Esophagus squamous epithelium (tissue), 5 donors: ENCODE data around the gene GCK. TPM values are rescaled to one million over a fixed set of nuclear protein-coding genes. Genes with fewer than 3 reads are reported as not detected.

Source experiments
- DNase-seq: peaks from one replicate; lab custom pipeline; 2025; lab: John Stamatoyannopoulos, UW
- H3K27ac ChIP-seq, 4 donors: fragments of 200-600 bp; sonication (generic); one replicate each; pipeline ENCODE4 v1.5.1; 2016 to 2019; ENCODE audit warnings: mild to moderate bottlenecking in 1 of 4
- H3K27me3 ChIP-seq, 4 donors: fragments of 200-600 bp; sonication (generic); 1 replicate in 3 of 4; 2 replicates in 1 of 4; pipeline versions ENCODE4 v1.5.1 to v1.6.0; 2017 to 2021; ENCODE audit warnings: antibody characterized with exemption in 1 of 4
- H3K36me3 ChIP-seq, 3 donors: fragments of 200-600 bp; sonication (generic); one replicate each; pipeline ENCODE4 v1.5.1; 2016 to 2019
- H3K4me1 ChIP-seq, 3 donors: fragments of 200-600 bp; sonication (generic); one replicate each; pipeline ENCODE4 v1.5.1; 2017 to 2019
- H3K4me3 ChIP-seq, 4 donors: fragments of 200-600 bp; sonication (generic); 1 replicate in 3 of 4; 2 replicates in 1 of 4; pipeline ENCODE4 v1.5.1; 2016 to 2019; ENCODE audit warnings: mild to moderate bottlenecking in 2 of 4, moderate library complexity in 1 of 4
- H3K9me3 ChIP-seq, 3 donors: fragments of 200-600 bp; sonication (generic); one replicate each; pipeline ENCODE4 v1.5.1; 2016 to 2019
- CTCF ChIP-seq, 6 experiments: fragments of 450-650 bp in 4 of 6; fragments of 200-600 bp in 2 of 6; sonication (generic) in 2 of 6; IDR thresholded peaks; one replicate each; pipeline ENCODE4 v1.5.1; 2016 to 2019; ENCODE audit warnings: antibody characterized with exemption in 6 of 6, mild to moderate bottlenecking in 4 of 6, moderate library complexity in 4 of 6
- POLR2A ChIP-seq, 4 donors: fragments of 450-650 bp; IDR thresholded peaks; one replicate each; pipeline ENCODE4 v1.6.1; 2017; ENCODE audit warnings: antibody characterized with exemption in 4 of 4, mild to moderate bottlenecking in 4 of 4, moderate library complexity in 3 of 4
- WGBS, 2 donors: methylation state at CpG; one replicate each; pipeline ENCODE4 v1.1.5; 2018; 5-methylcytosine and 5-hydroxymethylcytosine counted together
- intact Hi-C: fragments of 100-400 bp; cut with DNase I; formaldehyde crosslinking; loops from one replicate; pipeline ENCODE4 v1.15.0; 2022
- total RNA-seq, 4 donors: library from RNA; depleted of rRNA; stranded (reverse); fragments of >200 nt; gene quantifications; one replicate each; pipeline ENCODE4 v1.1.0, GENCODE V29; 2016
- donor health status: DM: yes; HTN: yes; CAD: no.

The GCK gene
- total RNA-seq, 4 donors from 2014 or later = 0.38 TPM; not detected in 3

- no peak overlapping the region for H3K4me3 ChIP-seq
- no peak for TF ChIP-seq CTCF (IDR thresholded peaks at IDR 0.05)
- no peak for TF ChIP-seq POLR2A (IDR thresholded peaks at IDR 0.05)
- peaks cover 0 to 74% (median 29%) of the 10 kb centered on the region in 3 donors for H3K4me1 ChIP-seq
- intact Hi-C loops = no loop called here
- 42 to 83% methylated on average over 2 to 6 of the region's 21 CpGs for WGBS, 2 donors
- peaks cover 0 to 67% (median 5%) of the 10 kb centered on the region in 3 donors for H3K36me3 ChIP-seq
- peak overlapping the region in 3 of 4 donors; percentile 9 to 92 (median 91) for H3K27ac ChIP-seq
- no peak for DNase-seq
- H3K27me3 ChIP-seq = peaks cover 0 to 20% (median 0%) of the 10 kb centered on the region in 4 donors
- H3K9me3 ChIP-seq = no peaks in the 10 kb centered on the region
Observed at GRCh38 chr7:44108768-44109750, 80.2 kb downstream of the GCK start.

GRCh38 chr7:44107961-44108767, 81.1 kb downstream of the GCK start:
- Histone ChIP-seq H3K27me3 (peaks cover 0 to 28% (median 0%) of the 10 kb centered on the region in 4 donors), H3K27ac (peak overlapping the region in 3 of 4 donors; percentile 85 to 92 (median 91)), H3K9me3 (no peaks in the 10 kb centered on the region), H3K36me3 (peaks cover 0 to 58% (median 5%) of the 10 kb centered on the region in 3 donors), H3K4me1 (peaks cover 0 to 82% (median 36%) of the 10 kb centered on the region in 3 donors), H3K4me3 (no peak overlapping the region)
- 81 to 84% methylated on average over 14 to 16 of the region's 21 CpGs for WGBS, 2 donors
- DNase-seq = no peak
- intact Hi-C loops = no loop called here
- TF ChIP-seq POLR2A (IDR thresholded peaks at IDR 0.05) = no peak
- TF ChIP-seq CTCF (IDR thresholded peaks at IDR 0.05) = no peak

- WGBS, 2 donors = 83% methylated on average over 3 of the region's 18 CpGs; no CpG with 5 or more reads in 1 of the 2 donors
- peak overlapping the region in 1 of 4 donors; percentile 67 for H3K4me3 ChIP-seq
- no peak for TF ChIP-seq CTCF (IDR thresholded peaks at IDR 0.05)
- no peak for TF ChIP-seq POLR2A (IDR thresholded peaks at IDR 0.05)
Observed at GRCh38 chr7:44107116-44107960, 81.9 kb downstream of the GCK start.

GRCh38 chr7:44106311-44107065, 82.8 kb downstream of the GCK start:
- TF ChIP-seq CTCF (IDR thresholded peaks at IDR 0.05) = no peak
- TF ChIP-seq POLR2A (IDR thresholded peaks at IDR 0.05) = no peak
- no peak for DNase-seq
- Histone ChIP-seq H3K9me3 (no peaks in the 10 kb centered on the region), H3K27me3 (peaks cover 0 to 28% (median 0%) of the 10 kb centered on the region in 4 donors), H3K36me3 (peaks cover 0 to 48% (median 0%) of the 10 kb centered on the region in 3 donors), H3K27ac (peak overlapping the region in 3 of 4 donors; percentile 85 to 92 (median 91)), H3K4me1 (peaks cover 11 to 88% (median 52%) of the 10 kb centered on the region in 3 donors), H3K4me3 (peak overlapping the region in 2 of 4 donors; percentile 63 to 67)
- 81 to 91% methylated on average over 3 to 6 of the region's 10 CpGs for WGBS, 2 donors
- intact Hi-C loops = no loop called here

More at GRCh38 chr7:44107116-44107960, 81.9 kb downstream of the GCK start:
- Histone ChIP-seq H3K27me3 (peaks cover 0 to 28% (median 0%) of the 10 kb centered on the region in 4 donors), H3K27ac (peak overlapping the region in 3 of 4 donors; percentile 85 to 92 (median 91)), H3K9me3 (no peaks in the 10 kb centered on the region), H3K36me3 (peaks cover 0 to 50% (median 4%) of the 10 kb centered on the region in 3 donors), H3K4me1 (peaks cover 6 to 82% (median 44%) of the 10 kb centered on the region in 3 donors)
- intact Hi-C loops = no loop called here
- no peak for DNase-seq
